Testis (tissue), 3 donors: ENCODE data around the gene NRP2. TPM values are rescaled to one million over a fixed set of nuclear protein-coding genes. Genes with fewer than 3 reads are reported as not detected.

Experiments used
- DNase-seq: peaks from one replicate; pipeline ENCODE4 v3.0.0-alpha.2; 2019
- H3K27ac ChIP-seq, 2 donors: fragments of 200-600 bp; sonication (generic); one replicate each; pipeline ENCODE4 v1.5.1; 2019
- H3K27me3 ChIP-seq: fragments of 200-600 bp; sonication (generic); one replicate; pipeline ENCODE4 v1.5.1; 2019
- H3K36me3 ChIP-seq: fragments of 200-600 bp; sonication (generic); one replicate; pipeline ENCODE4 v1.5.1; 2017; ENCODE audit warnings: low read depth; ENCODE audit errors: missing control alignments
- H3K4me1 ChIP-seq: fragments of 200-600 bp; sonication (generic); one replicate; pipeline ENCODE4 v1.5.1; 2019
- H3K4me3 ChIP-seq, 2 donors: fragments of 200-600 bp; sonication (generic); one replicate each; pipeline ENCODE4 v1.5.1; 2017 to 2019
- H3K9me3 ChIP-seq: fragments of 200-600 bp; sonication (generic); one replicate; pipeline ENCODE4 v1.5.1; 2017
- CTCF ChIP-seq, 3 experiments: fragments of 450-650 bp in 2 of 3; fragments of 200-600 bp in 1 of 3; sonication (generic) in 1 of 3; IDR thresholded peaks; one replicate each; pipeline ENCODE4 v1.5.1; 2016 to 2019; ENCODE audit warnings: antibody characterized with exemption in 3 of 3, mild to moderate bottlenecking in 2 of 3, moderate library complexity in 1 of 3
- POLR2A ChIP-seq: fragments of 450-650 bp; IDR thresholded peaks from one replicate; pipeline ENCODE4 v1.6.1; 2017; ENCODE audit warnings: antibody characterized with exemption, mild to moderate bottlenecking, moderate library complexity
- WGBS, 2 donors: methylation state at CpG; one replicate each; pipeline ENCODE4 v1.1.5; 2018; 5-methylcytosine and 5-hydroxymethylcytosine counted together
- intact Hi-C: fragments of 100-400 bp; cut with DNase I; formaldehyde crosslinking; loops from one replicate; pipeline ENCODE4 v1.15.1; 2023; ENCODE audit warnings: low total_unique reads
- polyA plus RNA-seq: library from polyadenylated mRNA; stranded (reverse); fragments of 350-450 nt; fragmentation: Illumina TruSeq; extraction: RNeasy Lipid Tissue Mini Kit (QIAGEN cat#74804); gene quantifications from one replicate; pipeline ENCODE4 v1.2.3, GENCODE V29; 2014; ENCODE audit warnings: low read depth, low replicate concordance; ENCODE audit not compliant: insufficient read depth
- total RNA-seq, 2 donors: library from RNA; depleted of rRNA; stranded (reverse); fragments of >200 nt; gene quantifications; one replicate each; pipeline ENCODE4 v1.2.3, GENCODE V29; 2016

NRP2 gene
- total and polyA plus RNA-seq, 3 donors from 2014 or later, result 6.3 to 10.6 (median 6.3) TPM

DNA sequence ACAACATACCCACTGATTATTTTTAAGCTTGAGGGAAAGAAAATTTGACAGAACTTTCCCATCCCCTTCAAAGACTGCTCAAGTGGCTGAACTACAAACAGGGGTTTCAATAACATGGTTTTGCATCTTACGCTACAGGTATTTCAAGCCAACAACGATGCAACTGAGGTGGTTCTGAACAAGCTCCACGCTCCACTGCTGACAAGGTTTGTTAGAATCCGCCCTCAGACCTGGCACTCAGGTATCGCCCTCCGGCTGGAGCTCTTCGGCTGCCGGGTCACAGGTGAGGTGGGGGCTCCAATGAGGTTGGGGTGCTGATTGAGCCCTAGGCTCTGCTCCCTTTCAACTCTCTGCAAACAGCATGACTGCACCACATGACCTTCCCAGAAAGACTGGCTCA, 58.1 kb downstream of the NRP2 start:
- Histone ChIP-seq H3K36me3 (no peaks in the 10 kb centered on the region), H3K27me3 (no peaks in the 10 kb centered on the region), H3K27ac (no peak overlapping the region), H3K9me3 (no peaks in the 10 kb centered on the region), H3K4me3 (no peak overlapping the region), H3K4me1 (no peaks in the 10 kb centered on the region)
- intact Hi-C loops, result no loop called here
- DNase-seq, result no peak
- no peak for TF ChIP-seq POLR2A
- no peak for TF ChIP-seq CTCF (IDR thresholded peaks at IDR 0.05)
- 94 to 95% methylated on average over 8 of the region's 8 CpGs for WGBS, 2 donors

DNA sequence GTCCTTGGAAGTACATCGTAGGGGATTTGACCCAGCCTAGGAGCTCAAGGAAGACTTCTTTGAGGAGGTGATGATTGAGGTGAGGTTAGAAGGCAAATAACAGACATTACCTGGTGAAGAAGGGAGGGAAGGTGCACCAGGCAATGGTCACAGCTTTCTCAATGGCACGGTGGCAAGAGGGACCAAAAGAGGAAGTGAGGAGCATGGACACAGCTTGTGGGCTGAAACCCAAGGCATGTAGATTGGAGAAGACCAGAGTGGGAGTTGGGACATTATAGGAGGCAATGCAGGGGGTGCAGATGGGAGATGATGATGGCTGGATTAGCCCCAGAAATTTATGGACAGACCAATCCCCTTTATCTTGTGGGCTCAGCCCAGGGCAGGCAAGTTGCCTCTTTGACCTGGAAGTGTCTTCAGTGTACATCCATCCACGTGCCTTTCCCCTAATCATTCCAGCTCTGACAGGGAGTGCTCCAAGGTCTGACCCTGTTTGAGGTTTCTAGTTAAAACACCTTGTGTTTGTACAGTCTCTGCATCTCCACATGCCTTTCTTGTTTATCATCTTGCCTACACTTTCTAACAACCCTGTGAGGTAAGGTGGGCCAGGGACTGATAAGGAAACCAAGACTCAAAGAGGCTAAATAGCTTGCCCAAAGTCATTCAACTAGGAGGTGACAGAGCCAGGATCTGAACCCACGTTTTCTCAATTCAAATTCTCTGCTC, 59.1 kb downstream of the NRP2 start:
- Histone ChIP-seq H3K27ac (no peak overlapping the region), H3K4me1 (no peaks in the 10 kb centered on the region), H3K9me3 (no peaks in the 10 kb centered on the region), H3K36me3 (no peaks in the 10 kb centered on the region), H3K4me3 (no peak overlapping the region), H3K27me3 (no peaks in the 10 kb centered on the region)
- TF ChIP-seq CTCF (IDR thresholded peaks at IDR 0.05), result no peak
- no peak for TF ChIP-seq POLR2A
- intact Hi-C loops, result no loop called here
- WGBS, 2 donors, result 83 to 88% methylated on average over 4 of the region's 4 CpGs
- DNase-seq, result no peak

- WGBS, 2 donors, result 96 to 99% methylated on average over 3 to 11 of the region's 11 CpGs
- Histone ChIP-seq H3K4me1 (no peaks in the 10 kb centered on the region), H3K36me3 (no peaks in the 10 kb centered on the region), H3K9me3 (no peaks in the 10 kb centered on the region), H3K27ac (no peak overlapping the region), H3K4me3 (no peak overlapping the region), H3K27me3 (no peaks in the 10 kb centered on the region)
- intact Hi-C loops, result no loop called here
- DNase-seq, result no peak
- TF ChIP-seq POLR2A (no peak), CTCF (IDR thresholded peaks at IDR 0.05) (no peak)
Measured at GRCh38 chr2:205743137-205743536, 60.8 kb downstream of the NRP2 start.

- Histone ChIP-seq H3K4me1 (no peaks in the 10 kb centered on the region), H3K9me3 (no peaks in the 10 kb centered on the region), H3K36me3 (no peaks in the 10 kb centered on the region), H3K27me3 (no peaks in the 10 kb centered on the region), H3K27ac (no peak overlapping the region), H3K4me3 (no peak overlapping the region)
- 44 to 62% methylated on average over 7 of the region's 7 CpGs for WGBS, 2 donors
- no peak for TF ChIP-seq POLR2A
- no peak for TF ChIP-seq CTCF (IDR thresholded peaks at IDR 0.05)
- intact Hi-C loops, result no loop called here
- no peak for DNase-seq
Measured at GRCh38 chr2:205744074-205744591, 61.8 kb downstream of the NRP2 start.
